ENCODE results near the gene SLC22A4. TPM values are rescaled to one million over a fixed set of nuclear protein-coding genes. Genes with fewer than 3 reads are reported as not detected.

The SLC22A4 gene
- total and polyA plus RNA-seq, 7 donors, result 1.1 to 17.5 (median 2.8) TPM

DNA sequence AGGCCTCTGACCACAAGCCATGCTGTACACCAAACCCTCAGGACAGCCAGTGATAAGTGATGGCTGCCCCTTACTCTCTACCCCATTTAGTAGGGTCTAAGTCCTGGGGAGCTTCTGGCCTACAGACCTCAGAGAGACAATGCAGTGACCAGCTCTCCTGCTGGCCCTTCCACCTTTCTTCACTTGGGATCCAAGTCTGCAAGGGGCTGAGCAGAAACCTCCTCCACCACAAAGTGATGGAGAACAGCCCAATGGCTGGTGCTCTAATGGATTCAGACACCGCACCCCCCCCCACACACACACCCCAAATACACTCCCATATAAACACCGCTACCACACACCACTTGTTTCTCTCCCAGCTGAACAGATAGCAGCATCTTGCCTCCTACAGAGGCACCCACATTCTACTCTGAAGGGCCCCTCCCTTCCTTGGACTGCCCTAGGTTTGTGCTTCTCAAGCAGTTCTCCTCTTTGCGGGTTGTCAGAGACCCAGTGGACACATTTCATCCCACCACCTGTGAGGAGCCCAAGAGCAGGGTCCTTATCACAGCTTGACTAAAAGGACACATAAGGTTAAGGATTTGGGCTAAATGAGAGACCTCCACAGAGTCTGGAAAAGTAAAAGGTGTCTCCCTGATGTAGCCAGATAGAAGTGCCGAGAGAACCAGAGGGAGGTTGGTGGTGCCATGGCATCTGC is 38.0 kb upstream of the SLC22A4 start:
- WGBS, 3 donors, result 95 to 98% (median 97%) methylated on average over 4 of the region's 4 CpGs
- ATAC-seq (no peak), DNase-seq (no peak)
- H3K36me3 ChIP-seq (ENCODE audit: insufficient read depth in 1 of 2, low read depth in 1 of 2), result no peaks in the 10 kb centered on the region
- TF ChIP-seq, protein P1, sequence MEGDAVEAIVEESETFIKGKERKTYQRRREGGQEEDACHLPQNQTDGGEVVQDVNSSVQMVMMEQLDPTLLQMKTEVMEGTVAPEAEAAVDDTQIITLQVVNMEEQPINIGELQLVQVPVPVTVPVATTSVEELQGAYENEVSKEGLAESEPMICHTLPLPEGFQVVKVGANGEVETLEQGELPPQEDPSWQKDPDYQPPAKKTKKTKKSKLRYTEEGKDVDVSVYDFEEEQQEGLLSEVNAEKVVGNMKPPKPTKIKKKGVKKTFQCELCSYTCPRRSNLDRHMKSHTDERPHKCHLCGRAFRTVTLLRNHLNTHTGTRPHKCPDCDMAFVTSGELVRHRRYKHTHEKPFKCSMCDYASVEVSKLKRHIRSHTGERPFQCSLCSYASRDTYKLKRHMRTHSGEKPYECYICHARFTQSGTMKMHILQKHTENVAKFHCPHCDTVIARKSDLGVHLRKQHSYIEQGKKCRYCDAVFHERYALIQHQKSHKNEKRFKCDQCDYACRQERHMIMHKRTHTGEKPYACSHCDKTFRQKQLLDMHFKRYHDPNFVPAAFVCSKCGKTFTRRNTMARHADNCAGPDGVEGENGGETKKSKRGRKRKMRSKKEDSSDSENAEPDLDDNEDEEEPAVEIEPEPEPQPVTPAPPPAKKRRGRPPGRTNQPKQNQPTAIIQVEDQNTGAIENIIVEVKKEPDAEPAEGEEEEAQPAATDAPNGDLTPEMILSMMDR (IDR thresholded peaks at IDR 0.05), result no peak
- peaks cover 0 to 15% (median 0%) of the 10 kb centered on the region in 3 donors for H3K27me3 ChIP-seq (ENCODE audit: insufficient read depth in 3 of 3, low read length in 2 of 3)
- no peak overlapping the region for H3K27ac ChIP-seq
- intact Hi-C loops (cut with DNase I), result no loop called here
- no peaks in the 10 kb centered on the region for H3K9me3 ChIP-seq
- peaks cover 11% of the 10 kb centered on the region for H3K4me1 ChIP-seq
- H3K4me3 ChIP-seq, result no peak overlapping the region

DNA sequence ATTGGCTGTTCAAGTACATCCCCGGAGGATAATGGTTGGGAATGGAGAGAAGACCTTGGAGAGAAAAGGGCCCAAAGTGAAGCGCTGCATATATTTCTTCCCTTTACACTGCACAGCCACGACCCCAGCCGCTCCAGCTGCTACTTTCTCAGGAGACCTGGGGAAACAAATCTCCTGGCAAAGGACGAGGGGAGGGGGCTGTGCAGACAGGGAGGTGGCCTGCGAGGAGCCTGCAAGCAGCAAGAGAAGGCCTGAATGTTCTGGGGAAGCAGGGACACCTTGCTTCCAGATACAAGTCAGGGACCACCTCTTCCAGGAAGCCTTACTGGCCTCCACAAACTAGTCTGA is 37.4 kb upstream of the SLC22A4 start:
- ATAC-seq, result no peak
- WGBS, 3 donors, result 85 to 89% (median 87%) methylated on average over 6 of the region's 6 CpGs
- Histone ChIP-seq H3K27me3 (ENCODE audit: insufficient read depth in 3 of 3, low read length in 2 of 3) (peaks cover 0 to 15% (median 0%) of the 10 kb centered on the region in 3 donors), H3K9me3 (no peaks in the 10 kb centered on the region), H3K4me3 (peak overlapping the region; percentile 70), H3K27ac (peak overlapping the region; percentile 69), H3K4me1 (peaks cover 12% of the 10 kb centered on the region), H3K36me3 (ENCODE audit: insufficient read depth in 1 of 2, low read depth in 1 of 2) (no peaks in the 10 kb centered on the region)
- TF ChIP-seq, protein P1 (IDR thresholded peaks at IDR 0.05), result no peak
- intact Hi-C loops (cut with DNase I), result no loop called here
- no peak for DNase-seq

DNA sequence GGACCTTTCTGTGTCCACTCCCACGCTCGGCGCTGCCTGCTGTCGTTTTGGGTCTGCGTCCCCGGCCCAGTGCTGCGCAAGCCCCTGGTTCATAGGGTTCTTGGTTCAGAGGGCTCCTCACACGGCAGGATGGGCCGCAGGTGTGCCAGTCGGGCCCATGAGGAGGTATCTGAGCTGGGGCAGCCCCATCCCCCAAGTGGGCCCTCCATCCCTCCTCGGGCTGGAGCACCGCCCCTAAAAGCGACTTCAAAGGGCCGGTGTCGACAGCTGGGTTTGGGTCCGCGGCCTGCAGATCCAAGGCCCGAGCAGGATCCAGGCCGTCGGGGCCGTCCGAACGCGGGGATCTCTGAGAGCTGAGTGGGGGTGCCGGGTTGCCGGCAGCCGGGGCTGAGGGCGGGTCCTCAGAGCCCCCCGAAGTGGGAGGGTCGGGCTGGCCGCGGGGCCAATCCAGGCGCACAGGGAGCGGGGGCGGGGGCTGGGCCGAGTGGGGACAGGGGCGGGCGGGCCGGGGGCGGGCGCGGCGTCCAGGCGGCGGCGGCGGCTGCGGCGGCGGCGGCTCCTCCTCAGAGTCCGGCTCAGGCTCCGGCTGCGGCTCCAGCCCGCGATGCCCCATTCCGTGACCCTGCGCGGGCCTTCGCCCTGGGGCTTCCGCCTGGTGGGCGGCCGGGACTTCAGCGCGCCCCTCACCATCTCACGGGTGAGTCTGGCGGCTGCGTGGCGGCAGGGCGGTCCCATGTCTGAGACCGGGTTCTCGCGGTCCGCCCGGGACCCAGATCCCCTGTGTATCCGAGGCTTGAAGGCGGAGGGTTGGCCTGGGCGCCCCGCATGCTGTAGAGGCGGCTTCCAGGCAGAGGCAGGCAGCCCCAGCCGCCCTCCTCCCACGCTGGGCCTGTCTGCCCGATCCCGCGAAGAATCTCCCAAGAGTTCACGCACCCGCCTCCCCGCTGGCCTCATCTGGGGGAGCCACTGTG is 36.8 kb upstream of the SLC22A4 start, which contains the start of gene PDLIM4:
TSS of gene PDLIM4 (plus strand) at position 566 of the 971 bp plus-strand sequence. CDS start at position 605, 39 bp downstream.
- Histone ChIP-seq H3K4me3 (peak within 1 kb of the TSS; percentile 70), H3K9me3 (no peaks in the 10 kb centered on the region), H3K4me1 (peaks cover 12% of the 10 kb centered on the region), H3K27me3 (ENCODE audit: insufficient read depth in 3 of 3, low read length in 2 of 3) (peaks cover 0 to 15% (median 0%) of the 10 kb centered on the region in 3 donors), H3K36me3 (ENCODE audit: insufficient read depth in 1 of 2, low read depth in 1 of 2) (no peaks in the 10 kb centered on the region), H3K27ac (peak within 1 kb of the TSS; percentile 69)
- 21 to 36% (median 22%) methylated on average over 58 to 86 of the region's 88 CpGs for WGBS, 3 donors
- DNase-seq (peak; percentile 57 to 62), ATAC-seq (peak in 1 of 4 donors; percentile 28)
- intact Hi-C loops (cut with DNase I), result no loop called here
- TF ChIP-seq, protein P1 (IDR thresholded peaks at IDR 0.05), result no peak

DNA sequence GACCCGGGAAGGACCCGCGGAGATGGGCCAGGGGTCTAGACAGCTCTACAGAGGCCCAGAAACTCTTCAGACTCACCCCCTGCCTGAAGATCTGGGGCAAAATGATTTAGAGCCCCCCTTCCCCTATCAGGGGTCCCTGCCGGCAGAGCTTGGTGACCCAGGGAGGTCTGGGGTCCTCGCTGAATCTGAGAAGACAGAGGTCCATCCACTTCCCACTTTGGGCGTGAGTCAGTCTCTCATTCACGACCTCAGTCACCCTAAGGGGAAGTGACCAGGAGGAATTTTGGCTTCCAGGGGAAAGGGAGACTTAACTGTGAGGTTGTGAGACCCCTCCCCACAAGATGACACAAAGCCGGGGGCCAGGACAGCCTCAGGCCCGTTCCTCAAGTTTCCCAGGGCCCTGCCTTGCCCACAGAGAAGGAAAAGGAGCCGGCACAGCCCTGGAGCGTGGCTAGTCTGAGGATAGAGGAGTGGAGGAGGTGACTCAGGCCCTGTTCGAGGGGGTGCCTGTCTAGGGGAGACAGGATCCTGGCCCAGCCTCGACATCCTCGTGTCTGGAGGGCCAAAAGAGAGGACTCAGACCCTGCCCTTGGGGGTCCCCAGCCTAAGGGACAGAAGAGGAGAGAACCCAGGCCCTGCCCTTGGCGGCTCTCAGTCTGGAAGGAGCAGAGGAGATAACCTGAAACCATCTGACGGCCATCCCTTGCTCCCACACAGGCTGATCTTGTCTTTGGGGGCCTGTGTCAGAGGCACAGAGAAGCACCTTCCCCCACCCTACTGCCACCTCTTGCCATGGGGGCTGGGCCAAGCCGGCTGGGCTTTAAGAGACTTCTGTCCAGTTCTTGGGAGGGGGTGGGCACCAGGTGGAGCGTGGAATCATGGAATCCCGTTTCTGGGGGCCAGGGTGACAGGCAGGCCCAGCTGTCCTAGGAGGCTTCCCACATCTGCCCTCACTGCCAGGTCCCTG is 35.8 kb upstream of the SLC22A4 start:
- ATAC-seq, result peak; percentile 29 to 47 (median 38)
- peaks cover 12% of the 10 kb centered on the region for H3K4me1 ChIP-seq

More for the DNA sequence above, 35.8 kb upstream of the SLC22A4 start:
- H3K4me3 ChIP-seq, result peak overlapping the region; percentile 70
- intact Hi-C loops (cut with DNase I), result no loop called here
- H3K27me3 ChIP-seq (ENCODE audit: insufficient read depth in 3 of 3, low read length in 2 of 3), result peaks cover 0 to 15% (median 0%) of the 10 kb centered on the region in 3 donors
- TF ChIP-seq, protein P1 (IDR thresholded peaks at IDR 0.05), result no peak
- peak; percentile 37 to 55 for DNase-seq
- H3K36me3 ChIP-seq (ENCODE audit: insufficient read depth in 1 of 2, low read depth in 1 of 2), result no peaks in the 10 kb centered on the region
- H3K9me3 ChIP-seq, result no peaks in the 10 kb centered on the region
- 49 to 55% (median 52%) methylated on average over 19 of the region's 19 CpGs for WGBS, 3 donors
- peak overlapping the region; percentile 69 for H3K27ac ChIP-seq

Data from psoas muscle (tissue), 8 donors.